HG02884 (cell line): ENCODE results near the gene AFF2.

Source experiments
- ATAC-seq: cut with Tn5 transposase; IDR thresholded peaks from one replicate; pipeline ENCODE4 v1.9.1; 2021; ENCODE audit warnings: mild to moderate bottlenecking, moderate library complexity; ENCODE audit not compliant: unreplicated experiment

AFF2 gene

GRCh38 chrX:148713981-148714380, 213.6 kb downstream of the AFF2 start:
- no peak for ATAC-seq

- no peak for ATAC-seq
Observed at GRCh38 chrX:148715361-148715760, 214.9 kb downstream of the AFF2 start.

- ATAC-seq: no peak
Observed at GRCh38 chrX:148722966-148723365, 222.5 kb downstream of the AFF2 start.

- ATAC-seq: no peak
Observed at GRCh38 chrX:148723551-148723950, 223.1 kb downstream of the AFF2 start.

GRCh38 chrX:148728901-148729300, 228.5 kb downstream of the AFF2 start:
- no peak for ATAC-seq

- no peak for ATAC-seq
Observed at GRCh38 chrX:148732743-148733142, 232.3 kb downstream of the AFF2 start.

- ATAC-seq: no peak
Observed at GRCh38 chrX:148741441-148741840, 241.0 kb downstream of the AFF2 start.

- no peak for ATAC-seq
Observed at GRCh38 chrX:148755111-148755510, 254.7 kb downstream of the AFF2 start.

GRCh38 chrX:148763896-148764295, 263.5 kb downstream of the AFF2 start:
- ATAC-seq: no peak

- no peak for ATAC-seq
Observed at GRCh38 chrX:148768296-148768695, 267.9 kb downstream of the AFF2 start.

GRCh38 chrX:148771440-148771839, 271.0 kb downstream of the AFF2 start:
- ATAC-seq: no peak

GRCh38 chrX:148774276-148774675, 273.9 kb downstream of the AFF2 start:
- no peak for ATAC-seq

GRCh38 chrX:148784137-148784536, 283.7 kb downstream of the AFF2 start:
- ATAC-seq: no peak

GRCh38 chrX:148784856-148785255, 284.4 kb downstream of the AFF2 start:
- no peak for ATAC-seq

- ATAC-seq: no peak
Observed at GRCh38 chrX:148785256-148785655, 284.8 kb downstream of the AFF2 start.

- no peak for ATAC-seq
Observed at GRCh38 chrX:148788449-148788848, 288.0 kb downstream of the AFF2 start.

GRCh38 chrX:148794350-148794749, 293.9 kb downstream of the AFF2 start:
- no peak for ATAC-seq

- ATAC-seq: no peak
Observed at GRCh38 chrX:148804579-148805355, 304.4 kb downstream of the AFF2 start.

GRCh38 chrX:148806145-148806870, 305.9 kb downstream of the AFF2 start:
- no peak for ATAC-seq

- no peak for ATAC-seq
Observed at GRCh38 chrX:148808833-148809232, 308.4 kb downstream of the AFF2 start.

- no peak for ATAC-seq
Observed at GRCh38 chrX:148811236-148811635, 310.8 kb downstream of the AFF2 start.

- ATAC-seq: no peak
Observed at GRCh38 chrX:148813422-148813821, 313.0 kb downstream of the AFF2 start.
